Keratinocyte (primary cell): ENCODE data around the gene TSC22D3. TPM values are rescaled to one million over a fixed set of nuclear protein-coding genes. Genes with fewer than 3 reads are reported as not detected.

Source experiments
- DNase-seq: peaks from one replicate; pipeline ENCODE4 v3.0.0-alpha.2; 2011; ENCODE audit warnings: low read depth, missing footprints, low spot score
- FAIRE-seq: peaks from 2 replicates; lab custom pipeline; 2011; peaks lifted over from hg19 to GRCh38; lab: Jason Lieb, UNC
- H2AFZ ChIP-seq: 2 replicates; pipeline ENCODE4 v1.6.0; 2012; ENCODE audit warnings: low read length, control low read depth, inconsistent platforms; ENCODE audit not compliant: control insufficient read depth
- H3K27ac ChIP-seq: 2 replicates; pipeline ENCODE4 v1.5.1; 2011; ENCODE audit warnings: low read length; ENCODE audit not compliant: control insufficient read depth, insufficient read depth
- H3K27me3 ChIP-seq: 3 replicates; pipeline ENCODE4 v1.6.0; 2011; ENCODE audit warnings: low read length; ENCODE audit not compliant: control insufficient read depth, insufficient read depth; ENCODE audit errors: extremely low read depth
- H3K36me3 ChIP-seq, 2 experiments: 2 replicates in 1 of 2; 3 replicates in 1 of 2; pipeline ENCODE4 v1.5.1; 2011; ENCODE audit warnings: low read length in 2 of 2, mild to moderate bottlenecking in 1 of 2; ENCODE audit not compliant: control insufficient read depth in 2 of 2, insufficient read depth in 2 of 2; ENCODE audit errors: extremely low read depth in 1 of 2
- H3K4me1 ChIP-seq: 3 replicates; pipeline ENCODE4 v1.5.1; 2011; ENCODE audit warnings: low read length; ENCODE audit not compliant: control insufficient read depth, insufficient read depth; ENCODE audit errors: extremely low read depth
- H3K4me2 ChIP-seq: 3 replicates; pipeline ENCODE4 v1.6.0; 2011; ENCODE audit warnings: low read depth, low read length; ENCODE audit not compliant: control insufficient read depth, insufficient read depth; ENCODE audit errors: extremely low read depth
- H3K4me3 ChIP-seq, 3 experiments: fragments of 200-600 bp in 1 of 3; sonication (generic) in 1 of 3; 2 replicates in 2 of 3; 3 replicates in 1 of 3; pipeline ENCODE4 v1.5.1; 2011 to 2016; ENCODE audit warnings: low read length in 3 of 3, mild to moderate bottlenecking in 3 of 3, control low read depth in 2 of 3, inconsistent platforms in 1 of 3, low read depth in 1 of 3, mixed read lengths in 1 of 3, mixed run types in 1 of 3, moderate library complexity in 1 of 3; ENCODE audit not compliant: control insufficient read depth in 2 of 3, insufficient read depth in 2 of 3; ENCODE audit errors: extremely low read depth in 1 of 3
- H3K79me2 ChIP-seq: 2 replicates; pipeline ENCODE4 v1.6.0; 2012; ENCODE audit warnings: low read length; ENCODE audit not compliant: control insufficient read depth, insufficient read depth
- H3K9ac ChIP-seq: 3 replicates; pipeline ENCODE4 v1.6.0; 2011; ENCODE audit warnings: low read length; ENCODE audit not compliant: control insufficient read depth, insufficient read depth; ENCODE audit errors: extremely low read depth
- H3K9me1 ChIP-seq: 3 replicates; pipeline ENCODE4 v1.6.0; 2011; ENCODE audit warnings: low read length; ENCODE audit not compliant: control insufficient read depth, insufficient read depth; ENCODE audit errors: extremely low read depth
- H3K9me3 ChIP-seq: 2 replicates; pipeline ENCODE4 v1.5.1; 2012; ENCODE audit warnings: low read depth, low read length; ENCODE audit not compliant: control insufficient read depth
- H4K20me1 ChIP-seq: 3 replicates; pipeline ENCODE4 v1.6.0; 2011; ENCODE audit warnings: low read length; ENCODE audit not compliant: control insufficient read depth, insufficient read depth; ENCODE audit errors: extremely low read depth
- CTCF ChIP-seq, 3 experiments: IDR thresholded peaks in 1 of 3; conservative IDR thresholded peaks in 1 of 3; optimal IDR thresholded peaks in 1 of 3; 2 replicates in 2 of 3; 3 replicates in 1 of 3; pipeline versions ENCODE3 to v1.5.1; 2011; ENCODE audit warnings: low read length in 3 of 3, mild to moderate bottlenecking in 3 of 3, moderate library complexity in 2 of 3, control low read depth in 1 of 3, inconsistent platforms in 1 of 3; ENCODE audit not compliant: insufficient read depth in 2 of 3; ENCODE audit errors: extremely low read depth in 1 of 3
- EZH2 ChIP-seq: IDR thresholded peaks from one replicate; pipeline ENCODE4 v1.6.1; 2012; ENCODE audit warnings: inconsistent platforms, mild to moderate bottlenecking, low read length, moderate library complexity
- dilution Hi-C: fragments of 300-500 bp; cut with MboI; formaldehyde crosslinking; loops from one replicate; pipeline ENCODE4 v1.7.0; 2020; ENCODE audit warnings: low sequenced_read_pairs; ENCODE audit not compliant: extremely low pct_ligation_motif_present
- polyA plus RNA-seq, 5 experiments: library from polyadenylated mRNA; depleted of rRNA in 3 of 5; stranded (reverse) in 3 of 5; stranded (forward) in 1 of 5; unstranded in 1 of 5; fragments of >200 nt; gene quantifications; 1 replicate in 1 of 5; 2 replicates in 3 of 5; 3 replicates in 1 of 5; pipeline versions ENCODE4 v1.2.1 to v1.2.3, GENCODE V29; 2011 to 2012; ENCODE audit warnings: missing spikeins in 2 of 5, low read depth in 1 of 5, low replicate concordance in 1 of 5

Gene TSC22D3
- polyA plus RNA-seq, 1 donor (not counting 4 experiments of a cell fraction or from before 2014, with no cell fraction given) = 48.5 TPM

- FAIRE-seq = no peak
Measured at GRCh38 chrX:107787827-107788226, 12.2 kb upstream of the TSC22D3 start.

GRCh38 chrX:107780525-107780924, 4.9 kb upstream of the TSC22D3 start:
- no peaks in the 10 kb centered on the region for H3K36me3 ChIP-seq
- FAIRE-seq (no peak), DNase-seq (no peak)
- H3K4me1 ChIP-seq = no peaks in the 10 kb centered on the region
- no peak overlapping the region for H3K9ac ChIP-seq
- H3K27me3 ChIP-seq = no peaks in the 10 kb centered on the region
- H3K27ac ChIP-seq = no peak overlapping the region
- no peak overlapping the region for H3K4me3 ChIP-seq
- no peak overlapping the region for H3K4me2 ChIP-seq
- TF ChIP-seq CTCF (optimal IDR thresholded peaks at IDR 0.05 in 1 of 3, IDR thresholded peaks at IDR 0.05 in 1 of 3, conservative IDR thresholded peaks at IDR 0.05 in 1 of 3; ENCODE audit: extremely low read depth in 1 of 3, insufficient read depth in 2 of 3, low read length in 3 of 3) (no peak), EZH2 (no peak)
- H3K79me2 ChIP-seq = no peaks in the 10 kb centered on the region
- no peaks in the 10 kb centered on the region for H3K9me1 ChIP-seq
- H3K9me3 ChIP-seq = no peaks in the 10 kb centered on the region
- no peaks in the 10 kb centered on the region for H4K20me1 ChIP-seq
- no peak overlapping the region for H2AFZ ChIP-seq
- dilution Hi-C loops = no loop called here

More at GRCh38 chrX:107787827-107788226, 12.2 kb upstream of the TSC22D3 start:
- Histone ChIP-seq H3K27me3 (peaks cover 3% of the 10 kb centered on the region), H3K4me3 (no peak overlapping the region), H3K9ac (no peak overlapping the region), H3K27ac (no peak overlapping the region), H3K9me1 (no peaks in the 10 kb centered on the region), H3K9me3 (no peaks in the 10 kb centered on the region), H2AFZ (no peak overlapping the region), H4K20me1 (no peaks in the 10 kb centered on the region), H3K79me2 (no peaks in the 10 kb centered on the region), H3K4me2 (no peak overlapping the region), H3K4me1 (no peaks in the 10 kb centered on the region), H3K36me3 (no peaks in the 10 kb centered on the region)
- DNase-seq = no peak
- dilution Hi-C loops = no loop called here
- TF ChIP-seq CTCF (optimal IDR thresholded peaks at IDR 0.05 in 1 of 3, IDR thresholded peaks at IDR 0.05 in 1 of 3, conservative IDR thresholded peaks at IDR 0.05 in 1 of 3; ENCODE audit: extremely low read depth in 1 of 3, insufficient read depth in 2 of 3, low read length in 3 of 3) = no peak
- no peak for TF ChIP-seq EZH2
